OCI-M1 (cell line): Measurements from ENCODE around the gene WDR54.
"Not testable (repeated sequence)": the region's sequence is repeated elsewhere in the genome, so short reads cannot be mapped to it uniquely, and the experiment has no call there.

Experiments used
- DNase-seq: peaks from one replicate; lab custom pipeline; 2025; lab: John Stamatoyannopoulos, UW

The WDR54 gene

GRCh38 chr2:74457129-74457548, 35.6 kb downstream of the WDR54 start:
- DNase-seq, result no peak

GRCh38 chr2:74457549-74458131, 36.1 kb downstream of the WDR54 start:
- peak; percentile 76 for DNase-seq

GRCh38 chr2:74458132-74458937, 36.8 kb downstream of the WDR54 start, which contains the start of gene WBP1:
TSS of gene WBP1 (plus strand) at chr2:74458438. CDS start at chr2:74458603, 165 bp downstream.
- DNase-seq, result peak; percentile 99

- peak; percentile 28 for DNase-seq
Measured at GRCh38 chr2:74458938-74459363, 37.4 kb downstream of the WDR54 start.

GRCh38 chr2:74459503-74460118, 38.1 kb downstream of the WDR54 start:
- DNase-seq, result not testable (repeated sequence)

GRCh38 chr2:74460187-74460586, 38.7 kb downstream of the WDR54 start:
- DNase-seq, result not testable (repeated sequence)

- DNase-seq, result no peak
Measured at GRCh38 chr2:74461187-74462053, 39.9 kb downstream of the WDR54 start.

GRCh38 chr2:74462054-74462785, 40.7 kb downstream of the WDR54 start:
- no peak for DNase-seq

GRCh38 chr2:74462786-74463105, 41.2 kb downstream of the WDR54 start:
- no peak for DNase-seq

- DNase-seq, result no peak
Measured at GRCh38 chr2:74464406-74464805, 42.9 kb downstream of the WDR54 start.

GRCh38 chr2:74470742-74471141, 49.2 kb downstream of the WDR54 start:
- not testable (repeated sequence) for DNase-seq

GRCh38 chr2:74471332-74472065, 50.0 kb downstream of the WDR54 start:
- no peak for DNase-seq

GRCh38 chr2:74472086-74472944, 50.8 kb downstream of the WDR54 start, which contains the start of gene MRPL53:
TSS of gene MRPL53 (minus strand) at chr2:74472680. CDS start at chr2:74472660, 20 bp downstream.
- DNase-seq, result peak; percentile 94

- no peak for DNase-seq
Measured at GRCh38 chr2:74472945-74473258, 51.4 kb downstream of the WDR54 start.

GRCh38 chr2:74474481-74474880, 53.0 kb downstream of the WDR54 start:
- DNase-seq, result no peak

- DNase-seq, result peak; percentile 12
Measured at GRCh38 chr2:74474899-74475298, 53.4 kb downstream of the WDR54 start.
